ENCODE data around the gene UBE2E3.

- TF ChIP-seq CTCF (conservative IDR thresholded peaks at IDR 0.05; ENCODE audit: low read depth in 2 of 2): no peak
- TF ChIP-seq EZH2 (IDR thresholded peaks at IDR 0.05; ENCODE audit: low read depth, unreplicated experiment): no peak
These were observed 125.8 kb downstream of the UBE2E3 start for GRCh38 chr2:181106229-181106628.

Measured in GM23338 (cell line).